GM12873 (cell line): ENCODE results near the gene SMPDL3A.

ENCODE experiments used
- TF ChIP-seq, protein P1 (sequence below): IDR thresholded peaks from 2 replicates; pipeline ENCODE4 v1.5.1; 2012; ENCODE audit warnings: low read depth, mild to moderate bottlenecking, moderate library complexity, low read length, control low read depth; ENCODE audit not compliant: insufficient read depth; ENCODE audit errors: missing control alignments

The SMPDL3A gene

DNA sequence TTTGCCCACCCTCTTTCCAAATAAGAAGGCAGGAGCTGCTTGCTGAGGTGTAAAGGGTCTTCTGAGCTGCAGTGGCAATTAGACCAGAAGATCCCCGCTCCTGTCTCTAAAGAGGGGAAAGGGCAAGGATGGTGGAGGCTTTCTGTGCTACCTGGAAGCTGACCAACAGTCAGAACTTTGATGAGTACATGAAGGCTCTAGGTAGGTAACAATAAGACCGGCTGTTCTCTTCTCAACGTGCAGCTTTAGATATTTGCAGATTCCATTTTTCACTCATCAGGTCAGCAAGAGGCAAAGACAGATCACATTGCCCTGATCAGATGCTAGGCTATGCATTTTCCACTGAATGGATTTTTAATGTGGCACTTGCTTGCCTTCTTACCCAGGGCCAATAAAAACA is 9.4 kb upstream of the SMPDL3A start, which contains the start of gene FABP7:
TSS of gene FABP7 (plus strand) at position 50 of the 400 bp plus-strand sequence. CDS start at position 129, 79 bp downstream.
- TF ChIP-seq, protein P1, sequence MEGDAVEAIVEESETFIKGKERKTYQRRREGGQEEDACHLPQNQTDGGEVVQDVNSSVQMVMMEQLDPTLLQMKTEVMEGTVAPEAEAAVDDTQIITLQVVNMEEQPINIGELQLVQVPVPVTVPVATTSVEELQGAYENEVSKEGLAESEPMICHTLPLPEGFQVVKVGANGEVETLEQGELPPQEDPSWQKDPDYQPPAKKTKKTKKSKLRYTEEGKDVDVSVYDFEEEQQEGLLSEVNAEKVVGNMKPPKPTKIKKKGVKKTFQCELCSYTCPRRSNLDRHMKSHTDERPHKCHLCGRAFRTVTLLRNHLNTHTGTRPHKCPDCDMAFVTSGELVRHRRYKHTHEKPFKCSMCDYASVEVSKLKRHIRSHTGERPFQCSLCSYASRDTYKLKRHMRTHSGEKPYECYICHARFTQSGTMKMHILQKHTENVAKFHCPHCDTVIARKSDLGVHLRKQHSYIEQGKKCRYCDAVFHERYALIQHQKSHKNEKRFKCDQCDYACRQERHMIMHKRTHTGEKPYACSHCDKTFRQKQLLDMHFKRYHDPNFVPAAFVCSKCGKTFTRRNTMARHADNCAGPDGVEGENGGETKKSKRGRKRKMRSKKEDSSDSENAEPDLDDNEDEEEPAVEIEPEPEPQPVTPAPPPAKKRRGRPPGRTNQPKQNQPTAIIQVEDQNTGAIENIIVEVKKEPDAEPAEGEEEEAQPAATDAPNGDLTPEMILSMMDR: no peak

DNA sequence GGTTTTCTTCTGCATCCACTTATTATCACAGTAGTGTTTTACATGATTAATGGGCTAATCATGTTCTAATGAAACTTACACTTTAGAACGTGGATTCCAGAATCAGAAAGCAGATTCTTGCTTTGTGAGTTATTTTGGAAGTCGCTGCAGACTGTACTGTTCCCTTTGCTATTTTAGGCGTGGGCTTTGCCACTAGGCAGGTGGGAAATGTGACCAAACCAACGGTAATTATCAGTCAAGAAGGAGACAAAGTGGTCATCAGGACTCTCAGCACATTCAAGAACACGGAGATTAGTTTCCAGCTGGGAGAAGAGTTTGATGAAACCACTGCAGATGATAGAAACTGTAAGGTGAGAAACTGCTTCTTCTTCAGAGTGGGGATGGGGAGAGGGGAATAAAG is 8.9 kb upstream of the SMPDL3A start:
- TF ChIP-seq, protein P1: no peak

DNA sequence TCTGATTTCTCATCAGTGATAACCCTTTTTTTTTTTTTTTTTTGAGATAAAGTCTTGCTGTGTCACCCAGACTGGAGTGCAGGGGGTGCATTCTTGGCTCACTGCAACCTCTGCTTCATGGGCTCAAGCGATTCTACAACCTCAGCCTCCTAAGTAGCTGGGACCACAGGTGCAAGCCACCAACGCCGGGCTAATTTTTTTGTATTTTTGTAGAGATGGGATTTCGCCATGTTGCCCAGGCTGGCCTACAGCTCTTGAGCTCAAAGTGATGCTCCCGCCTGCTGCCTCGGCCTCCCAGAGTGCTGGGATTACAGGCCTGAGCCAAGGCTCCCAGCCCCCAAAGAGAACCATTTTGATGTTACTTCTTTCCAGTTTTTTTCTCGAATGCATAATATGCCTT is 7.3 kb upstream of the SMPDL3A start:
- TF ChIP-seq, protein P1: no peak

DNA sequence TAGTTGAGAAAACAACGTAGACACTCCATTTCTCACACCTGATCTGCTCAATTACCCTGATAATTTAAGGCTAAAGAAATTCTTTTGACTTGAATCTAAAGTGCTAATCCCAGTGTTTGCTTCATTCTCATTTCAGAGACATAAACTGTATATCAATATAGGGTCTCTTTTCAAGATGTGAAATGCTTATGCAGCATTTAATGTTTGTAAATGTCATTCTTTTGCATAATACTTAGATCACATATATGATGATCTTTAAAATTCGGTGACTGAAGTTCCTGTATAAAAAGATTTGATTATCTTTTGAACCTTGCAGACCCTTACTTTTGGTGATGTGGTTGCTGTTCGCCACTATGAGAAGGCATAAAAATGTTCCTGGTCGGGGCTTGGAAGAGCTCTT is 5.7 kb upstream of the SMPDL3A start:
- TF ChIP-seq, protein P1: no peak

DNA sequence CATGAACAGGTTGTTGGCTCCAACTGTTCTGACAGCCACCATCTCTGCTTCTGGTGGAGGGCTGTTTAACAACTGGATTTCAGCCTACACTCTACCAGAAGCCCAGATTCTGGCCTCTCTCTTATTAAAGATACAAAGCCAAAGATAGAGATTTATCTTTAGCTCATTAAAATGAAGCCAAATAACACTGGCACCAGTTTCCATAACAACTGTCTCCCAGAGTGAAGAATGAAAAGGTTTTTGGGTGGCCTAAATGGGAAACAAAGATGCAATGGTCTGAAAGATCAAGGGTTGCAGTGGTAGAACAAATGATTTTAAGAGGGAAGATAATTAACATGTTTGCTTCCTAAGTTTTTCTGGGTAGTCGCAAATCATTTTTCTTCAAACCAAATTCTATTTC is 3.2 kb upstream of the SMPDL3A start:
- TF ChIP-seq, protein P1: no peak

DNA sequence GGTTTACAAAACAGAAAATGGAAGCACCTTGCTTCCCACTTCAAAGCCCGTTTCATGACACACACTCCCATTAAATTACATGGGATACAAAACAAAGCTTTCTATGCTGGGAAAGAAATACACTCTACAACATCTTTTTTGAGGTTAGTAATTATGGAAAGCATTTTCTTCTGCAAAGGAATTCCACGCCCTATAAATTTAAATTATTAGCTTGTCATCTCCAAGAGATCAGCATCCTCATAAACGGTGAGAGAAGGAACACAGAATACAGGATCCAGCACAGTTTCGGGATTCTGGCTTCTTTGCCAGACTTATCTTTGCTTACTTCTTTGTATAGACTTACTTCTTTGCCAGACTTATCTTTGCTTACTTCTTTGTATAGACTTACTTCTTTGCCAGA is 1.3 kb upstream of the SMPDL3A start:
- TF ChIP-seq, protein P1: no peak

DNA sequence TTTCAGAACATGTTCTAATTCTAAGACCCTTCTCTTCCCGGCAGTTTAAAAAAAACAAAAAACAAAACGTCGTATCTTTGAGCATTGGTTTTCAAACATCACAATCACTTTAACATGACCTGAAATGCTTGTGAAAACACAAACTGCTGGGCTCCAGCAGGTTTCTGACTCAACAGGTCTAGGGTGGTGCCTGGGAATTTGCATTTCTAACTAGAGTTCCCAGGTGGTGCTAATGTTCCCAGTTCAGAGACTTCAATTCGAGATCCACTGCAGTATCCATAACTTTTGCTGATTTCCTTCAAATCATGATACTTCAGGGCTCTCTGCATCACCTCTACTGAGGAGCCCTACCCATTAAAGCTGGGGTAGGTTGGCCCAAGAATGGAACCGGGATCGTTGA is 850 bp upstream of the SMPDL3A start:
- TF ChIP-seq, protein P1: no peak

DNA sequence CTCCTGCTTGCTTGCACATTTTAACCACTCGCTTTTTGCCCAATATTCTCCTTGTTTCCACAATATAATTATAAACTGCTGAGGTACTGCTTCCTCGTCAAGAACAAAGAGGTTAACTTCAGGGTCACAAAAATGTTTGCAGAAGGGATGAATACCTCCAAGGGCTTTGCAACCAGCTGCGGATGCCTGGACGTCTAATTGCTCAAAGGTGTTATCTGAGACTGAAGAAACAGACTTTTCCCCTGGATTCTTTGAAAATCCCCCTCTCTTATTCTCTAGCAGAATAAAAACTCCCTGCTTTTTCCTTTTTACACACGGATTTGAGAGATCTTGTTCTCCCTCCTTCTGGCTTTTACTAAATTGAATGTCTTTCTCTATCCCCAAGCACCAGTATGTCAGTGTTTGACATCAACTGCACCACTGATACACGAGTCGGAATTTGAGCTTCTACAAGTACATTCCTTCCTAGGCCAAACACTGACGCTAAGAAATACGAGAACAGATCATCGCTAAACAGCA is 336 bp upstream of the SMPDL3A start:
- TF ChIP-seq, protein P1: no peak
